GOT3 (cell line): ENCODE data around the gene TRIM71.
"Not testable (repeated sequence)": the region's sequence is repeated elsewhere in the genome, so short reads cannot be mapped to it uniquely, and the experiment has no call there.

Experiments
- DNase-seq: peaks from one replicate; lab custom pipeline; 2025; ENCODE audit warnings: mixed read lengths; lab: John Stamatoyannopoulos, UW

TRIM71 gene

DNA sequence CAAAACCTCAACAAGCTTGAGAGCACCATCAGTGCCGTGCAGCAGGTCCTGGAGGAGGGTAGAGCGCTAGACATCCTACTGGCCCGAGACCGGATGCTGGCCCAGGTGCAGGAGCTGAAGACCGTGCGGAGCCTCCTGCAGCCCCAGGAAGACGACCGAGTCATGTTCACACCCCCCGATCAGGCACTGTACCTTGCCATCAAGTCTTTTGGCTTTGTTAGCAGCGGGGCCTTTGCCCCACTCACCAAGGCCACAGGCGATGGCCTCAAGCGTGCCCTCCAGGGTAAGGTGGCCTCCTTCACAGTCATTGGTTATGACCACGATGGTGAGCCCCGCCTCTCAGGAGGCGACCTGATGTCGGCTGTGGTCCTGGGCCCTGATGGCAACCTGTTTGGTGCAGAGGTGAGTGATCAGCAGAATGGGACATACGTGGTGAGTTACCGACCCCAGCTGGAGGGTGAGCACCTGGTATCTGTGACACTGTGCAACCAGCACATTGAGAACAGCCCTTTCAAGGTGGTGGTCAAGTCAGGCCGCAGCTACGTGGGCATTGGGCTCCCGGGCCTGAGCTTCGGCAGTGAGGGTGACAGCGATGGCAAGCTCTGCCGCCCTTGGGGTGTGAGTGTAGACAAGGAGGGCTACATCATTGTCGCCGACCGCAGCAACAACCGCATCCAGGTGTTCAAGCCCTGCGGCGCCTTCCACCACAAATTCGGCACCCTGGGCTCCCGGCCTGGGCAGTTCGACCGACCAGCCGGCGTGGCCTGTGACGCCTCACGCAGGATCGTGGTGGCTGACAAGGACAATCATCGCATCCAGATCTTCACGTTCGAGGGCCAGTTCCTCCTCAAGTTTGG is 72.9 kb downstream of the TRIM71 start:
- DNase-seq, result no peak

DNA sequence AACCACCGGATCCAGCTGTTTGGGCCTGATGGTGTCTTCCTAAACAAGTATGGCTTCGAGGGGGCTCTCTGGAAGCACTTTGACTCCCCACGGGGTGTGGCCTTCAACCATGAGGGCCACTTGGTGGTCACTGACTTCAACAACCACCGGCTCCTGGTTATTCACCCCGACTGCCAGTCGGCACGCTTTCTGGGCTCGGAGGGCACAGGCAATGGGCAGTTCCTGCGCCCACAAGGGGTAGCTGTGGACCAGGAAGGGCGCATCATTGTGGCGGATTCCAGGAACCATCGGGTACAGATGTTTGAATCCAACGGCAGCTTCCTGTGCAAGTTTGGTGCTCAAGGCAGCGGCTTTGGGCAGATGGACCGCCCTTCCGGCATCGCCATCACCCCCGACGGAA is 73.6 kb downstream of the TRIM71 start:
- DNase-seq, result no peak

- DNase-seq, result no peak
These were observed 75.1 kb downstream of the TRIM71 start for GRCh38 chr3:32892625-32893598.

DNA sequence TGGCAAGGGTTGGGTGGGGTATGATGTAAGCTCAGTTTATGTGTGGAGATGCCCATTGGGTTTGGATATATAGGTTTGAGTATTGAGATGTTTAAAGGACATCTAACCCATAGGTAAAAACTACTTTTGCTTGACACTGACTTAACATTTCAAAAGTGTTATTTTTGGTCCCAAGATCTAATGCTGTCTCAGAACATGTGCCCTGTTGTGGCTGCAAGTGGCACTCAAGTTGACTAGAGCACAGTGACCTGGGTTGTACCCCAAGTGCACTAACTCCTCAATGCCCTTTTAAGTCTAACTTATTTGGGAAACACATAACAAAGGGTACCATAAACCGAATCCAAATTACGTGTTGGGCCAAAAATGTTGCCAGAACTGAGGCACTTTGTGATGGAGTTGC is 77.2 kb downstream of the TRIM71 start:
- DNase-seq, result no peak

- DNase-seq, result no peak
These were observed 77.9 kb downstream of the TRIM71 start for GRCh38 chr3:32895701-32896100.

GRCh38 chr3:32896143-32896542 is 78.3 kb downstream of the TRIM71 start:
- DNase-seq, result no peak

- DNase-seq, result no peak
These were observed 79.3 kb downstream of the TRIM71 start for GRCh38 chr3:32897001-32897601.

- no peak for DNase-seq
These were observed 80.3 kb downstream of the TRIM71 start for GRCh38 chr3:32897981-32898623.

- no peak for DNase-seq
These were observed 81.5 kb downstream of the TRIM71 start for GRCh38 chr3:32899265-32899664.

DNA sequence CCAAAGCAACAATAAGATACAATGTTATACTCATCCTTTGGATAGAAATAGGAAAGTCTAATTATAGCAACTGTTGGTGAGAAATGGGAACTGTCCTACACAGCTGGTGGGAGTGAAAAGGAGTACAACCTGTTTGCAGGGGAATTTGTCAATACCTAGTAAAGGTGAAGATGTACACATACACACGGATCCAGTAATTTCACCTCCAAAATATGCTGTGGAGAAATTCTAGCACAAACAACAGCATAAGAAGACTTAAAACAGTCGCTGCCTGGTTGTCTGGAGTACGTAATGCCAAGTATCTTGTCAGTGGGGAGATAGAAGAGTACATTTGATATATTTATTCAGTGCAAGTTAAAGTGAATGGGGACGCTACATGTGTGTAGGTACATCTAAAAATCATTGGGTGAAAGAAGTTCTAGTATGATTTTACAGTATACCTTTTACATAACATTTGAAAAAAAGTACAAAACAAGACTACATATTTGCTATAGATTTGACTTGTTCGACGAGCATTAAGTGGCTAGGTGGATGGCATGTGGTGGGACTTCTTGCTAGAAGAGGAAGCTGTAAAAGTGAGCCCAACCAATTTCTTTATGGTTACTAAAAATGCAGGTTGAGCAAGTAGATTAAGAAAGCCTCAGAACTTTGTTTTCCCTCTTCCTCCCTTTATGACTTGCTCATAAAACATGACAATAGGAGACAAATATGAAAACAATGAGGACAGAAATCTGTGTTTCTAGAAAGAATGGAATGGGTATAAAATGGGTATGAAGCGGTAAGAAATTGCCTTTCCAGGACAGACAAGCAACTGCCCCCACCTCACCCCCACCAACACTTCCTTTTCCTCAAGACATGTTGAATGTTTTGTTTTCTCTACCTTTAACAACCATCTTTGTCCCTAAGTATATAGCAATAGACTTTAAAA is 83.5 kb downstream of the TRIM71 start:
- DNase-seq, result no peak

DNA sequence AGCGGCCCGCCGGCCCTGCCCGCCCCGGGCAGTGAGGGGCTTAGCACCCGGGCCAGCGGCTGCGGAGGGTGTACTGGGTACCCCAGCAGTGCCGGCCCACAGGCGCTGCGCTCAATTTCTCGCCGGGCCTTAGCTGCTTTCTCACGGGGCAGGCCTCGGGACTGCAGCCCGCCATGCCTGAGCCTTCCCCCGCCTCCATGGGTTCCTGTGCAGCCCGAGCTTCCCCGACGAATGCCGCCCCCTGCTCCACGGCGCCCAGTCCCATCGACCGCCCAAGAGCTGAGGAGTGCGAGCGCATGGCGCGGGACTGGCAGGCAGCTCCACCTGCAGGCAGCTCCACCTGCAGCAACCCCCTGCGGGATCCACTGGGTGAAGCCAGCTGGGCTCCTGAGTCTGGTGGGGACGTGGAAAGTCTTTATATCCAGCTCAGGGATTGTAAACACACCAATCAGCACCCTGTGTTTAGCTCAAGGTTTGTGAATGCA is 85.1 kb downstream of the TRIM71 start:
- DNase-seq, result not testable (repeated sequence)

- DNase-seq, result no peak
These were observed 86.2 kb downstream of the TRIM71 start for GRCh38 chr3:32903953-32904352.

DNA sequence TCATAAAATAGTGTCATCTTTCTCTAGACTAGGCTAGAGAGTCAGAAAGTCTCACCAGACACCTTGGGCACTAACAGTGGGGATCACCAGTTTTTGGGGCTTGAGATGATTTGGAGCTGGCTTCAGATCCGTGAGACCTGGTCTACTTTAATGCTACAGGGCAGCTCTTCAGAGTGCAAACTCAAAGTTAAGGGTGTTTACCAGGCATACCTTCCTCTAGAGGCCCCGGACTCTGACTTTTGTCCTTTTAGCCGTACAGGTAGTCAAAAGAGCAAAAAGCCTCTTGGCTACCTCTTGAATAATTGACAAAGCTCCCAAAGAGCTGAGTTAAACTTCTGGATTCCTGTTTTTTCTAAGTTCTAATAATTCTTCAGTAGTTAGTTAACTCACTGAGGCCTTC is 92.2 kb downstream of the TRIM71 start:
- DNase-seq, result no peak

GRCh38 chr3:32910954-32911353 is 93.2 kb downstream of the TRIM71 start:
- DNase-seq, result no peak

GRCh38 chr3:32912046-32912445 is 94.2 kb downstream of the TRIM71 start:
- no peak for DNase-seq

DNA sequence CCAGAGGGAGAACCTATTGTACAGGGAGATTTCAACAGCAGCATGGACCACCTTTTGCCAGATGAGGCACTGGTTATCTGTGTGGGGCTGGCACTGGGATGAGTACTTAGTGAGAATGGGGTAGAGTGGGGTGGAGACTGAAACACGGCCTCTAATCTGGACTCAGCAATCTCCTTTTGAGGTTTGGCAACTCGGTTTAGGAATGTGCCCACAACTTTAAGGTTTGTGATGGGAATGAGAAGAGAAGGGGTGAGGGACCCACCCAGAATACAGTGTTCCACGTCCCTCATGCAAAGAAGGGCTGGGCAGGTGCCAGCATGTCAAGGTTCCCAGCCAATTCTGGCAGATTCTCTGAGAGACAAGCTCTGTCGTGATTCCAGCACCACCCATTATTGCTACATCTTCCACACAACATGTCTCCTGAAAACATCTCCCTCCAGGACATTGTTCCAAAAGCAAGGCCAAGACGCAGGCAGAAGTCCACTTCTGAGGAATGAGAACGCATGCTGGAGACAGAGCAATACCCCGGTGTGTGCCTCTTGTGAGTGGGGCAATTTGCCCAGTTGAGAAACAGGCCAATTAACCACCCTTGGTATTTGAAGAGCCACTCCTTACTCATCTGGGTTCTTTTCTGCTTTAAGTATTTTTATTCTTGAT is 96.1 kb downstream of the TRIM71 start:
- DNase-seq, result no peak

DNA sequence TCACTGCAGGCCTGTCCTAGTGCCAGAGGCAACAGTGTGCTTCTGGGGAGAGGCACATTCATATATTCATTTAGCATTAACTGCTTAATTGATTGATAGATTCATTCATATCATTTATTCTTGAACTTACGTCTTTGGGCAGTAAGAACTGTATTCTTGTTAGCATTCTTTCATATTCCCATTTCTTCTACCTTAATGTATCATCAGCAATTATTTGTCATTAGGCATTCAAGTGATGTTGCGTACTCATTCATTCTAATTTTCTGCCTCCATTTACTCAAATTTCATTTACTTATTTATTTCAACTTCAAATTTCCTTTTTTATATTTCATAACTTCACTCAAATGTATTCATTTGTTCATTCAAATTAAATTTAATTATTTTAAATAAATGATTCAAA is 102.1 kb downstream of the TRIM71 start:
- no peak for DNase-seq

GRCh38 chr3:32922078-32922477 is 104.3 kb downstream of the TRIM71 start:
- DNase-seq, result no peak

DNA sequence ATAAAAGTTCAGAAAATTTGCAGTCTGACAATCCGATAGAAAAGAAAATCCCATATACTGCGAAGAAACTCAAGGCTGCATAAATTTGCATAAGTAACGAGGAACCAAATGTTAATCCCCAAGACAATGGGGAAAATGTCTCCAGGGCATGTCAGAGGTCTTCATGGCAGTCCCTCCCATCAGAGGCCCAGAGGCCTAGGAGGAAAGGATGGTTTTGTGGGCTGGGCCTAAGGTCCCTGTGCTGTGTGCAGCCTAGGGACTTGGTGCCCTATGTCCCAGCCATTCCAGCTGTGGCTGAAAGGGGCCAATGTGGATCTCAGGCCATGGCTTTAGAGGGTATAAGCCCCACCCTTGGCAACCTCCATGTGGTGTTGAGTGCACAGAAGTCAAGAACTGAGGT is 112.4 kb downstream of the TRIM71 start:
- DNase-seq, result no peak

GRCh38 chr3:32931273-32931672 is 113.5 kb downstream of the TRIM71 start:
- not testable (repeated sequence) for DNase-seq
